ENCODE measurements around the gene KCNAB1. TPM values are rescaled to one million over a fixed set of nuclear protein-coding genes. Genes with fewer than 3 reads are reported as not detected.

Gene KCNAB1
- polyA plus RNA-seq, 1 experiment = 0.07 TPM

DNA sequence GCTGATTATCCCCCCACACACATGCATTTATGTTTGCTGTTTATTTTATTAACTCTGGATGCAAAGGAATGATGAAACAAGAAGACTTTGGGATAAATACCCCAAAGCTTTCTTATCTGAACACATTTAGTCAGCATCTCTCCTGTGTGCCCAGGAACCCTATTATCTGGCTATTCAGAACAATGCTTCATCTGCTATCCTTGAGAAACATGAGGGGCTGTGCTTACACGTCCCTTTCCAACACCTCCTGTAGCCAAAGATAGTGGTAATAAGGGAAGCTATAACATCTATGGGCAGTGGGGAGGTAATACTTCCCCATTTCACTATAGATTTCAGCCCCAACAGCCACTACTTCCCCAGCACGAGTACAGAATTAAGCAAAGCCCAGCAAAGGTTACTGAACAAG is 339.8 kb downstream of the KCNAB1 start:
- CTCF ChIA-PET = interaction anchor here (3.0 kb wide), 1 partner anchor 10 kb away, joined by 20 read pairs; no protein-coding TSS in a partner anchor

DNA sequence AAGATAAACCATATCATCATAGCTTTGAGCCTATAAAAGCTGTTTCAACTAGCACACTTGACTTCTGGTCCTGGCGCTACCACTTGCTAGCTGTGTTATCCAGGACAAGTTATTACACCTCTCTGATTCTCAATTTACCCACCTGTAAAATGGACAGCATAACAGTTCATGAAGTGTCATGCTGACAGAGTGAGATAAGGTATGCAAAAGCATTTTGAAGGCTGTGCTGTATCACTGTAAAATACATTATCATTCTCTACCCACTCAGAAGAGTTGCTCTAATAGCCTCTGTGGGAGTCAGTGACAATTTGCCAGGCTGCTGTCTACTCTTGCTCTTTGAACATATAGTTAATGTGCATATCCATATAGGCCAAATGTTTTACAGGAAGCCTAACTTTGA is 341.5 kb downstream of the KCNAB1 start:
- Histone ChIP-seq H3K27me3 (ENCODE audit: control insufficient read depth, insufficient read depth, low read length) (peaks cover 4% of the 10 kb centered on the region), H3K27ac (ENCODE audit: low read depth, low read length) (no peak overlapping the region), H3K4me3 (ENCODE audit: low read depth, low read length) (no peak overlapping the region), H3K9me3 (ENCODE audit: control insufficient read depth, insufficient read depth, low read length) (no peaks in the 10 kb centered on the region)
- no peak for DNase-seq (ENCODE audit: low read depth, low spot score)
- ChIA-PET CTCF (interaction anchor here (0.9 to 3.0 kb wide), 2 partner anchors 12 to 310 kb away, joined by 3 to 20 read pairs; no protein-coding TSS in a partner anchor), POLR2A (no interaction called here)
- TF ChIP-seq, protein P1, sequence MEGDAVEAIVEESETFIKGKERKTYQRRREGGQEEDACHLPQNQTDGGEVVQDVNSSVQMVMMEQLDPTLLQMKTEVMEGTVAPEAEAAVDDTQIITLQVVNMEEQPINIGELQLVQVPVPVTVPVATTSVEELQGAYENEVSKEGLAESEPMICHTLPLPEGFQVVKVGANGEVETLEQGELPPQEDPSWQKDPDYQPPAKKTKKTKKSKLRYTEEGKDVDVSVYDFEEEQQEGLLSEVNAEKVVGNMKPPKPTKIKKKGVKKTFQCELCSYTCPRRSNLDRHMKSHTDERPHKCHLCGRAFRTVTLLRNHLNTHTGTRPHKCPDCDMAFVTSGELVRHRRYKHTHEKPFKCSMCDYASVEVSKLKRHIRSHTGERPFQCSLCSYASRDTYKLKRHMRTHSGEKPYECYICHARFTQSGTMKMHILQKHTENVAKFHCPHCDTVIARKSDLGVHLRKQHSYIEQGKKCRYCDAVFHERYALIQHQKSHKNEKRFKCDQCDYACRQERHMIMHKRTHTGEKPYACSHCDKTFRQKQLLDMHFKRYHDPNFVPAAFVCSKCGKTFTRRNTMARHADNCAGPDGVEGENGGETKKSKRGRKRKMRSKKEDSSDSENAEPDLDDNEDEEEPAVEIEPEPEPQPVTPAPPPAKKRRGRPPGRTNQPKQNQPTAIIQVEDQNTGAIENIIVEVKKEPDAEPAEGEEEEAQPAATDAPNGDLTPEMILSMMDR (IDR thresholded peaks at IDR 0.05; ENCODE audit: low read depth, low read length) = no peak

More for the DNA sequence above, 339.8 kb downstream of the KCNAB1 start:
- no peak for DNase-seq (ENCODE audit: low read depth, low spot score)
- no peaks in the 10 kb centered on the region for H3K9me3 ChIP-seq (ENCODE audit: control insufficient read depth, insufficient read depth, low read length)
- TF ChIP-seq, protein P1 (IDR thresholded peaks at IDR 0.05; ENCODE audit: low read depth, low read length) = no peak
- H3K4me3 ChIP-seq (ENCODE audit: low read depth, low read length) = no peak overlapping the region
- H3K27ac ChIP-seq (ENCODE audit: low read depth, low read length) = no peak overlapping the region
- POLR2A ChIA-PET = no interaction called here
- peaks cover 4% of the 10 kb centered on the region for H3K27me3 ChIP-seq (ENCODE audit: control insufficient read depth, insufficient read depth, low read length)

DNA sequence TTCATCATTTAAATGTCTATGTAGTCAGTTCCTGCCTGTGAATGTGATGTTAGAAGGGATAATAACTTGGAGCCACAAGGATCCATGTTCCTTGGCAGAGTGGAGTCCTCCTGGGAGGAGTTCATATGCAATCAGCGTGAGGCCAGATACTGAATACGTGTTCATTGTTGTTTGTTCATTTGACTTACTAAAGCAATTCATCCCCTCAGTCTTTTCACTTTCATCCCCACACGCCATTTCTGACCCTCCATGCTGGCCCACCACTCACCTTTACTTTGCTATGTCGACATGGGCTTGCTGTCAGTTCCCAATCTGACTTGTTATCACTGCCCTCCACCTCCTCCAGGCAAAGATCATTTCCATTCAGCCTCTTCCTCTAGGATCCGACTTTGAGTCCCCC is 342.7 kb downstream of the KCNAB1 start:
- H3K27me3 ChIP-seq (ENCODE audit: control insufficient read depth, insufficient read depth, low read length) = peaks cover 4% of the 10 kb centered on the region
- DNase-seq (ENCODE audit: low read depth, low spot score) = no peak
- H3K9me3 ChIP-seq (ENCODE audit: control insufficient read depth, insufficient read depth, low read length) = no peaks in the 10 kb centered on the region
- TF ChIP-seq, protein P1 (IDR thresholded peaks at IDR 0.05; ENCODE audit: low read depth, low read length) = no peak
- no peak overlapping the region for H3K4me3 ChIP-seq (ENCODE audit: low read depth, low read length)
- ChIA-PET CTCF (no interaction called here), POLR2A (no interaction called here)
- no peak overlapping the region for H3K27ac ChIP-seq (ENCODE audit: low read depth, low read length)

DNA sequence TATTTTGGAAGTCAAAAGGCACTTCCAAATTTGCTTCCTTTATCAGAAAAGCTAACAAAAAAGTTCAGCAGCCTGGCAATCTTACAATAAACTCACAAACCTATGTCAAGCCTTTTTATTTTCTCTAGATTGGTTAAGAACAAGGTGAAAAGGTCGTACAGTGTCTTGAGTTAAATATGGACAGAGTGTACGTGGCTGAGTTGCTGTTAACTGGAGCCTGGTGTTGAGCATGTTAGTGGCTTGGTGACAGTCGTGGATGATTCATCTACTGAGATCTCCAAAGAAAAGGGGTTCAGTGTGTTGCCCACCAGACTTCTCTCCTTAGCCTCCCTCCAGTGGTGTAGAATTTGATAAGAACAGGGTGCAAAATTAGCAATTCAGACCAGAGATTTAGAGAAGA is 344.8 kb downstream of the KCNAB1 start:
- no peaks in the 10 kb centered on the region for H3K9me3 ChIP-seq (ENCODE audit: control insufficient read depth, insufficient read depth, low read length)
- DNase-seq (ENCODE audit: low read depth, low spot score) = no peak
- ChIA-PET CTCF (interaction anchor here (0.6 to 0.9 kb wide), 4 partner anchors 9 to 315 kb away, joined by 3 read pairs; no protein-coding TSS in a partner anchor), POLR2A (no interaction called here)
- TF ChIP-seq, protein P1 (IDR thresholded peaks at IDR 0.05; ENCODE audit: low read depth, low read length) = no peak
- no peak overlapping the region for H3K4me3 ChIP-seq (ENCODE audit: low read depth, low read length)
- peaks cover 3% of the 10 kb centered on the region for H3K27me3 ChIP-seq (ENCODE audit: control insufficient read depth, insufficient read depth, low read length)
- no peak overlapping the region for H3K27ac ChIP-seq (ENCODE audit: low read depth, low read length)

DNA sequence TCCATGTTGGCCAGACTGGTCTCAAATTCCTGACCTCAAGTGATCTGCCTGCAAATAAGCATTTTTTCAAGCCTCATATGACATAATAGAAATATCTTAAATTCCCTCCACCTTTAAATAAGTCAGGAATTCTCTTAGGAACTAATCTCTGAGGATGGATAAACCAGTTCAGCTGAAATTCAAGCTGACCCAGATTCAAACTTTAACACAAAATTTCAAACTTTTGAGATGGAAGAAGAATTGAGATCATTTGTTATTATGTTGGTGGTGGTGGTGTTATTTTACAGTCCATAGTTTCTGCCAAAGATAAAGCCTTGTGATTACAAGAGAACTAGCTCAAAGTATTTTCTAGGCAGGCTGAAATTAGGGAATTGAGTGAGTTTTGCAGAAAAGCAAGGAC is 349.1 kb downstream of the KCNAB1 start:
- H3K27ac ChIP-seq (ENCODE audit: low read depth, low read length) = no peak overlapping the region
- TF ChIP-seq, protein P1 (IDR thresholded peaks at IDR 0.05; ENCODE audit: low read depth, low read length) = no peak
- POLR2A ChIA-PET = no interaction called here
- H3K9me3 ChIP-seq (ENCODE audit: control insufficient read depth, insufficient read depth, low read length) = no peaks in the 10 kb centered on the region
- no peak for DNase-seq (ENCODE audit: low read depth, low spot score)
- no peak overlapping the region for H3K4me3 ChIP-seq (ENCODE audit: low read depth, low read length)
- CTCF ChIA-PET = interaction anchor here (0.7 to 2.1 kb wide), 3 partner anchors 20 to 319 kb away, joined by 3 to 10 read pairs (median 3); no protein-coding TSS in a partner anchor
- peaks cover 2% of the 10 kb centered on the region for H3K27me3 ChIP-seq (ENCODE audit: control insufficient read depth, insufficient read depth, low read length)

All from AG04450 (cell line).